ENCODE measurements around the gene CNR2.
"Not testable (repeated sequence)": the region's sequence is repeated elsewhere in the genome, so short reads cannot be mapped to it uniquely, and the experiment has no call there.

The CNR2 gene

GRCh38 chr1:23826590-23826989 lies 86.6 kb downstream of the CNR2 start:
- DNase-seq: not testable (repeated sequence)

GRCh38 chr1:23825762-23826522 lies 87.2 kb downstream of the CNR2 start:
- DNase-seq: no peak

GRCh38 chr1:23825076-23825761 lies 87.9 kb downstream of the CNR2 start, which contains the start of gene HMGCL:
TSS of gene HMGCL (minus strand) at chr1:23825429. CDS start at chr1:23825415, 14 bp downstream.
- DNase-seq: peak; percentile 89

- DNase-seq: no peak
Measured at GRCh38 chr1:23824711-23825075, 88.5 kb downstream of the CNR2 start.

GRCh38 chr1:23823767-23824166 lies 89.4 kb downstream of the CNR2 start:
- no peak for DNase-seq
